ENCODE measurements around the gene MAPK1.
"Not testable (repeated sequence)": the region's sequence is repeated elsewhere in the genome, so short reads cannot be mapped to it uniquely, and the experiment has no call there.

Gene MAPK1
- 309 to 610 (median 392) reads per million in 4 experiments for total RNA-seq

GRCh38 chr22:21867528-21868266 is at the start of gene MAPK1:
TSS of gene MAPK1 (minus strand) at chr22:21867645. CDS start at chr22:21867440, 205 bp downstream.
- DNase-seq: peak; percentile 92

- DNase-seq: no peak
Observed at GRCh38 chr22:21916309-21916918, 49.0 kb upstream of the MAPK1 start.

- no peak for DNase-seq
Observed at GRCh38 chr22:21915624-21916308, 48.3 kb upstream of the MAPK1 start.

- not testable (repeated sequence) for DNase-seq
Observed at GRCh38 chr22:21914033-21914642, 46.7 kb upstream of the MAPK1 start.

- not testable (repeated sequence) for DNase-seq
Observed at GRCh38 chr22:21910367-21910766, 42.9 kb upstream of the MAPK1 start.

GRCh38 chr22:21909871-21910270 is 42.4 kb upstream of the MAPK1 start:
- DNase-seq: no peak

- DNase-seq: no peak
Observed at GRCh38 chr22:21907638-21908522, 40.4 kb upstream of the MAPK1 start.

GRCh38 chr22:21905234-21905633 is 37.8 kb upstream of the MAPK1 start:
- DNase-seq: not testable (repeated sequence)

- no peak for DNase-seq
Observed at GRCh38 chr22:21904250-21904789, 36.9 kb upstream of the MAPK1 start.

GRCh38 chr22:21903283-21903682 is 35.8 kb upstream of the MAPK1 start:
- DNase-seq: no peak

GRCh38 chr22:21902296-21903087 is 35.0 kb upstream of the MAPK1 start:
- DNase-seq: no peak

- DNase-seq: no peak
Observed at GRCh38 chr22:21898354-21898896, 31.0 kb upstream of the MAPK1 start.

- no peak for DNase-seq
Observed at GRCh38 chr22:21896951-21897513, 29.6 kb upstream of the MAPK1 start.

GRCh38 chr22:21896275-21896674 is 28.8 kb upstream of the MAPK1 start:
- not testable (repeated sequence) for DNase-seq

- DNase-seq: no peak
Observed at GRCh38 chr22:21894799-21895198, 27.4 kb upstream of the MAPK1 start.

GRCh38 chr22:21889251-21889990 is 22.0 kb upstream of the MAPK1 start:
- DNase-seq: no peak

GRCh38 chr22:21887841-21888240 is 20.4 kb upstream of the MAPK1 start:
- no peak for DNase-seq

GRCh38 chr22:21883930-21884329 is 16.5 kb upstream of the MAPK1 start:
- not testable (repeated sequence) for DNase-seq

GRCh38 chr22:21882754-21883333 is 15.4 kb upstream of the MAPK1 start:
- DNase-seq: not testable (repeated sequence)
